NCI-H2107 treated with DMSO at 0.1 percent for 48 hours (cell line): Measurements from ENCODE around the gene TMC8.

Experiments
- DNase-seq: peaks from one replicate; lab custom pipeline; 2025; ENCODE audit not compliant: unreplicated experiment; lab: John Stamatoyannopoulos, UW

Gene TMC8

GRCh38 chr17:78174346-78174869 lies 43.8 kb downstream of the TMC8 start:
- DNase-seq: no peak

- DNase-seq: no peak
Measured at GRCh38 chr17:78174870-78175642, 44.5 kb downstream of the TMC8 start.

- DNase-seq: no peak
Measured at GRCh38 chr17:78175643-78175981, 45.0 kb downstream of the TMC8 start.

- DNase-seq: no peak
Measured at GRCh38 chr17:78176548-78177025, 46.0 kb downstream of the TMC8 start.

GRCh38 chr17:78179372-78179771 lies 48.8 kb downstream of the TMC8 start:
- no peak for DNase-seq

GRCh38 chr17:78180083-78180482 lies 49.5 kb downstream of the TMC8 start:
- no peak for DNase-seq

- no peak for DNase-seq
Measured at GRCh38 chr17:78180508-78180907, 49.9 kb downstream of the TMC8 start.

- DNase-seq: no peak
Measured at GRCh38 chr17:78182504-78182903, 51.9 kb downstream of the TMC8 start.

- no peak for DNase-seq
Measured at GRCh38 chr17:78183916-78184315, 53.3 kb downstream of the TMC8 start.

- no peak for DNase-seq
Measured at GRCh38 chr17:78184351-78184750, 53.8 kb downstream of the TMC8 start.

GRCh38 chr17:78184868-78185267 lies 54.3 kb downstream of the TMC8 start:
- DNase-seq: no peak

- no peak for DNase-seq
Measured at GRCh38 chr17:78185981-78186691, 55.6 kb downstream of the TMC8 start.

- peak; percentile 86 for DNase-seq
Measured at GRCh38 chr17:78186692-78187595, 56.4 kb downstream of the TMC8 start, which contains the start of the genes AFMID and TK1. Gene AFMID, plus strand, starts transcription at chr17:78187362. Its CDS starts 9 bp downstream, at chr17:78187371. Gene TK1, minus strand, starts transcription at chr17:78187052. Its CDS starts 58 bp downstream, at chr17:78186994.
